NCI-H128 (cell line): ENCODE measurements around the gene FZR1.
"Not testable (repeated sequence)": the region's sequence is repeated elsewhere in the genome, so short reads cannot be mapped to it uniquely, and the experiment has no call there.

Experiments used
- DNase-seq: peaks from one replicate; lab custom pipeline; 2025; ENCODE audit not compliant: unreplicated experiment; lab: John Stamatoyannopoulos, UW

Gene FZR1

GRCh38 chr19:3494051-3494450, 12.1 kb upstream of the FZR1 start:
- no peak for DNase-seq

GRCh38 chr19:3494559-3494958, 11.6 kb upstream of the FZR1 start:
- no peak for DNase-seq

- DNase-seq, result no peak
Measured at GRCh38 chr19:3496392-3497273, 9.5 kb upstream of the FZR1 start.

- no peak for DNase-seq
Measured at GRCh38 chr19:3497757-3498520, 8.2 kb upstream of the FZR1 start.

- DNase-seq, result no peak
Measured at GRCh38 chr19:3499738-3500428, 6.2 kb upstream of the FZR1 start.

GRCh38 chr19:3500429-3501101, 5.5 kb upstream of the FZR1 start, which contains the start of gene DOHH:
Gene DOHH (minus strand): TSS chr19:3500674. CDS start chr19:3496814, 3,860 bp downstream.
- DNase-seq, result peak; percentile 95

- no peak for DNase-seq
Measured at GRCh38 chr19:3501780-3502179, 4.3 kb upstream of the FZR1 start.

- no peak for DNase-seq
Measured at GRCh38 chr19:3503036-3503572, 3.0 kb upstream of the FZR1 start.

- no peak for DNase-seq
Measured at GRCh38 chr19:3504735-3505134, 1.4 kb upstream of the FZR1 start.

GRCh38 chr19:3506384-3507340, 551 bp downstream of the FZR1 start:
- DNase-seq, result no peak

GRCh38 chr19:3507371-3508120, 1.4 kb downstream of the FZR1 start:
- DNase-seq, result no peak

GRCh38 chr19:3508121-3508661, 2.1 kb downstream of the FZR1 start:
- DNase-seq, result not testable (repeated sequence)

GRCh38 chr19:3508771-3509535, 2.8 kb downstream of the FZR1 start:
- DNase-seq, result no peak

- no peak for DNase-seq
Measured at GRCh38 chr19:3509566-3509989, 3.5 kb downstream of the FZR1 start.

- no peak for DNase-seq
Measured at GRCh38 chr19:3510727-3511126, 4.6 kb downstream of the FZR1 start.

GRCh38 chr19:3511506-3512251, 5.6 kb downstream of the FZR1 start:
- no peak for DNase-seq
